IMR-90 (cell line): ENCODE results near the gene CHD9.

Source experiments
- CEBPB ChIP-seq: IDR thresholded peaks from 2 replicates; pipeline ENCODE4 v1.6.1; 2012; ENCODE audit warnings: low read depth, low read length, improper control_type of control experiment
- CTCF ChIP-seq: conservative IDR thresholded peaks from 2 replicates; pipeline ENCODE4 v1.5.1; 2012; ENCODE audit warnings: mild to moderate bottlenecking, low read depth, low read length, improper control_type of control experiment
- MXI1 ChIP-seq: IDR thresholded peaks from 2 replicates; pipeline ENCODE4 v1.6.1; 2012; ENCODE audit warnings: low read depth, mild to moderate bottlenecking, low read length, moderate library complexity, borderline replicate concordance
- NFE2L2 ChIP-seq: fragments of 150-350 bp; IDR thresholded peaks from 2 replicates; pipeline ENCODE4 v1.6.1; 2016; ENCODE audit warnings: low read depth, mild to moderate bottlenecking, low read length
- POLR2A ChIP-seq: IDR thresholded peaks from 2 replicates; pipeline ENCODE4 v1.6.1; 2012; ENCODE audit warnings: mild to moderate bottlenecking, low read depth, low read length
- RAD21 ChIP-seq: IDR thresholded peaks from 2 replicates; pipeline ENCODE4 v1.6.1; 2012; ENCODE audit warnings: low read length, improper control_type of control experiment
- RFX5 ChIP-seq: IDR thresholded peaks from 2 replicates; pipeline ENCODE4 v1.8.0; 2012; ENCODE audit warnings: low read depth, mild to moderate bottlenecking, low read length, moderate library complexity
- SMC3 ChIP-seq: fragments of 150-350 bp; IDR thresholded peaks from 2 replicates; pipeline ENCODE4 v1.6.1; 2016; ENCODE audit warnings: low read depth, mild to moderate bottlenecking, antibody characterized with exemption, low read length, moderate library complexity
- TF ChIP-seq, protein P1 (sequence below): fragments of 150-350 bp; IDR thresholded peaks from 2 replicates; pipeline ENCODE4 v1.6.1; 2017; ENCODE audit warnings: mild to moderate bottlenecking, antibody characterized with exemption, low read length, low read depth

GRCh38 chr16:53309457-53309856 is 254.7 kb downstream of the CHD9 start:
- TF ChIP-seq POLR2A (no peak), CTCF (no peak), SMC3 (no peak), RFX5 (no peak), MXI1 (no peak), RAD21 (no peak), CEBPB (no peak), NFE2L2 (no peak)
- TF ChIP-seq, protein P1, sequence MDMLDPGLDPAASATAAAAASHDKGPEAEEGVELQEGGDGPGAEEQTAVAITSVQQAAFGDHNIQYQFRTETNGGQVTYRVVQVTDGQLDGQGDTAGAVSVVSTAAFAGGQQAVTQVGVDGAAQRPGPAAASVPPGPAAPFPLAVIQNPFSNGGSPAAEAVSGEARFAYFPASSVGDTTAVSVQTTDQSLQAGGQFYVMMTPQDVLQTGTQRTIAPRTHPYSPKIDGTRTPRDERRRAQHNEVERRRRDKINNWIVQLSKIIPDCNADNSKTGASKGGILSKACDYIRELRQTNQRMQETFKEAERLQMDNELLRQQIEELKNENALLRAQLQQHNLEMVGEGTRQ = no peak
